Superior temporal gyrus (tissue), 1 donor: ENCODE measurements around the gene PEX3.
"Not testable (repeated sequence)": the region's sequence is repeated elsewhere in the genome, so short reads cannot be mapped to it uniquely, and the experiment has no call there.

ENCODE experiments used
- DNase-seq: peaks from one replicate; pipeline ENCODE4 v3.0.0-alpha.2; 2016; ENCODE audit errors: extremely low spot score

Gene PEX3

GRCh38 chr6:143449082-143449713 lies 1.4 kb upstream of the PEX3 start:
- no peak for DNase-seq

GRCh38 chr6:143449714-143450452 lies 722 bp upstream of the PEX3 start:
- peak; percentile 32 for DNase-seq

GRCh38 chr6:143451531-143451930 lies 926 bp downstream of the PEX3 start:
- no peak for DNase-seq

DNA sequence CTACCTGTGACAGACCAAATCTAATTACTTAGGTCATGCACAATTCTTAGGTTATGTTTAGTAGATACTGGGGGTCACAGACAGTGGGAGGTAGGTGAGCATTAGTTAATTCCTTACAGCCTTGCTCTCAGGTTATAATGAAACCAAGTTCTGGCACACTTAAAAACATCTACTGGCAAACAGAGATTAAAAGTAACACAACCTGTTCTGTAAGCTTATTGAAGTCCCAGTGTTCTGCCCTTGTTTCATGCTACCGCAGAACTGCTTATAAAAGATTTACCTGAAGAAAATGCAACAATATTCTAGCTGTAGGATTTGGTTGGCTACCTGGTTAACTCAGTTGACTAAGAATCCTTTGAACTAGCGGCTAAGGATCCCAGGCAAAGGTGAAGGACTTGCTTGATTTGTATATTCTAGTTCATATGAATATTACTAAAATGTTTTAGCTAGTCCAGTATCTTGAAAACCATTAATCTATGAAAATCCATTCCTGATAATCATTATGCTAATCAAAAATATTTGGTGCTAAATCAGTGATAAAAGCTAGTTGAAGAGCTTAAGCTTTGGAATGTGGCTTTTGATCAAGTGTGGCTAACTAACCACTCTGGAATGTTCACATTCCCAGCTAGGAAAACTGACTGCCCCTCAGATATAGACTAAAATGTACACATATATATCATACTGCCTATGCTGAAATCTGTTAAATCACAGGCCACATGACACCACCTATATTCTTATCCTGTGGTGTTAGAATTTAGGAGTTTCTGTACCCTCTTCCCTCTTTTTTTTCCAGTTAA lies 7.2 kb downstream of the PEX3 start:
- no peak for DNase-seq

- no peak for DNase-seq
These were observed 14.9 kb downstream of the PEX3 start for GRCh38 chr6:143465546-143465945.

DNA sequence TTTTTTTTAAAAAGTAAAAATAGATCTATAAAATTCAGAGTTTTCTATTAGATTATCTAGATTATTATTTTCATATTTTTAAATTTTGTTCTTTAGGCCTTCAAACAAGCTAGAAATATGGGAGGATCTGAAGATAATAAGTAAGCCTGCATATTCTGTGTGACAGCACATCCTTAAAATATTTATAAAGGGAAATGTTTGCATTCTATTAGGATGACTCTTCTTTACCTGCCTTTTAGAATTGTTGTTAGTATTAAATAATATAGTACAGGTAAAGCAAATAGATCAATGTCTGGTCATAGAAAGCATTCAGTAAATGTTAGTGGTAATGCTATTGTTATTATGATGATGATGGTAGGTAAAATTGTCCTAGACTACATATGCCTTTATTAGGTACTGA lies 17.4 kb downstream of the PEX3 start:
- no peak for DNase-seq

DNA sequence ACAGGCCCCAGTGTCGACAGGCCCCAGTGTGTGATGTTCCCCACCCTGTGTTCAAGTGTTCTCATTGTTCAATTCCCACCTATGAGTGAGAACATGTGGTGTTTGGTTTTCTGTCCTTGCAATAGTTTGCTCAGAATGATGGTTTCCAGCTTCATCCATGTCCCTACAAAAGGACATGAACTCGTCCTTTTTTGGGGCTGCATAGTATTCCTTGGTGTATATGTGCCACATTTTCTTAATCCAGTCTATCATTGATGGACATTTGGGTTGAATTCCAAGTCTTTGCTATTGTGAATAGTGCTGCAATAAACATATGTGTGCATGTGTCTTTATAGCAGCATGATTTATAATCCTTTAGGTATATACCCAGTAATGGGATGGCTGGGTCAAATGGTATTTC lies 18.2 kb downstream of the PEX3 start:
- not testable (repeated sequence) for DNase-seq

- no peak for DNase-seq
These were observed 21.2 kb downstream of the PEX3 start for GRCh38 chr6:143471822-143472221.

DNA sequence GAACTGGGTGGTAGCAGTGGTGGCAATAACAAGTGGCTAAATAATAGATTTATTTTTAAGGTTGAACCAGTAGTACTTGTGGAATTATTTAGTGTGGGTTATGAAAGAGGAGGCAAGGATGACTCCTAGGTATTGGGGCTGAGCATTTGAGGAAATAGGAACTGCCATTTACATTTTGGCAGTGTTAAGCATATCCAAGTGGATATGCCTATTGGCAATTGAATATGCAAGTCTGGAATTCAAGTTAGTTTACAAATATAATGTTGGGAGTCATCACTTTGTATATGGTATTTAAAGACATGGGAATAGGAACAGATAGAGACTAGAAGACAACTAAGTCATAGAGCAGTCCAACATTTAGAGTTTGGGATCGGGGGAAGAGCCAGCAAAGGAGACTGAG lies 25.9 kb downstream of the PEX3 start:
- no peak for DNase-seq

GRCh38 chr6:143478479-143479062 lies 28.0 kb downstream of the PEX3 start:
- DNase-seq = no peak

DNA sequence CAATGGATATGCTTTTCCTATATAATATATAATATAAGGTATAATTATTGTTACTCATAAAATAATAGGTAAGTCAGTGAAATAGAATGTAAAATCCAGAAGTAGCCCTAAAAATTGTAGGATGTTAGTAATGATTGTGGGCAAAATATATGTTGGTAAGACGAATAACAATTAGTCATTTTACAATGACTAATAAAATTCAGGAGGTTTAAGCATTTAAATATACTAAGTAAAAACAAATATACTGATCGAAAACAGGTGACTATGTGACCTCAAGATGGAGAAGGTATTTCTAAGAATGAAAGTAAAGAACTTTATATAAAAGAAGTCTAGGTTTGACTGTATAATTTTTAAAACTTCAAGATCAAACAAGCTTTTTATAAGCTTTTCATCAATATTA lies 32.0 kb downstream of the PEX3 start:
- no peak for DNase-seq

- no peak for DNase-seq
These were observed 35.4 kb downstream of the PEX3 start for GRCh38 chr6:143485967-143486366.

DNA sequence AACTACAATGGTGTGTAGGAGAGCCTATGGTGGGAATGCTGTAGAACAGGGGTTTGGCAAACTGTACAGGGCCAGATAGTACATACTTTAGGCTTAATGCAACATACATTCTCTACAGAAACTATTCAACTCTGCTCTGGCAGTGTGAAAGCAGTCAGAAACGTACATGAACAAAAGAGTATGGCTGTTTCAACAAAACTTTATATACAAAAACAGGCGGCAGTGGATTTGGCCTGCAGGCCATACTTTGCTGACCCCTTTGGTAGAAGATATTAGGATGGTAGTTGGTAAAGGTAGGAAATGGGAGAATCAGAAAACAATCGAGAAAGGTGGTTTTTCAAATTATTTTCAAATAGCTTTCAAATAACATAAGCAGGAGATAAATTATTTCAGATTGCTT lies 36.1 kb downstream of the PEX3 start:
- DNase-seq = no peak

GRCh38 chr6:143490244-143490643 lies 39.6 kb downstream of the PEX3 start:
- no peak for DNase-seq

GRCh38 chr6:143490775-143491174 lies 40.2 kb downstream of the PEX3 start:
- DNase-seq = no peak

GRCh38 chr6:143496974-143497373 lies 46.4 kb downstream of the PEX3 start:
- DNase-seq = no peak

DNA sequence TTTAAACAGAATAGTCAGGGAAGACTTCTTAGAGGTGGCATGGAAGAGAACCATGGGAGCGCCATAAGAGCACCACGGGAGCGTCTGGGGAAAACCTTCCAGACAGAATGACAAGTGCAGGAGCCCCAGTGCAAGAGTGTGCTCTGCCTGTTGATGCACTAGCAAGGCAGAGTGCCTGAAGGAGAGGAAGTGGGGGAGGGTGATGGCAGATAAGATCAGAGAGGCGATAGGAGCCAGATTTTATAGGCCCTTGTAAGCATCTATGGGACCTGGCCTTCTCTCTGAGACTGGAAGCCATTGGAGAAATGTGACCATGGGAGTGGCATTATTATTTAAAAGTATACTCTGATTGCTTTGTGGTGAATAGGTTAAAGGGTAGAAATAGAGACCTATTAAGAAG lies 47.8 kb downstream of the PEX3 start:
- DNase-seq = no peak

GRCh38 chr6:143501851-143502250 lies 51.2 kb downstream of the PEX3 start:
- DNase-seq = no peak

DNA sequence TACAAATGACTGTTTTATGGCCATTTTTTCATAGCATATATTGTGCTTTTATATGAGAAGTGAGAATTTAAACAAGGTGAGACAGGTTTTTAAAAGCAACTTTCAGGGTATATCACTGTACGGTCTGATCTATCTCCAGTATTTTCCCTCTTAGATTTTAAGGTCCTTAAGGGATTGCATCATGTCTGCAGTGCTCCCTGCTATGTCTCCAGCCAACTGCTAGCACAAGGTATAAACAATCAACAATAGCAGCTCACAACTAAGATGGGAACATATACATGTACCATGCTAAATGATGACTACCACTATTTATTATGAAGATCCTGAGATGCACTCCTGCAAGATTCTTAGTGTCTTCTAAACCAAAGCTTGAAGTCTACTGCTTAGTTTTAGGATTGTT lies 53.8 kb downstream of the PEX3 start:
- no peak for DNase-seq

DNA sequence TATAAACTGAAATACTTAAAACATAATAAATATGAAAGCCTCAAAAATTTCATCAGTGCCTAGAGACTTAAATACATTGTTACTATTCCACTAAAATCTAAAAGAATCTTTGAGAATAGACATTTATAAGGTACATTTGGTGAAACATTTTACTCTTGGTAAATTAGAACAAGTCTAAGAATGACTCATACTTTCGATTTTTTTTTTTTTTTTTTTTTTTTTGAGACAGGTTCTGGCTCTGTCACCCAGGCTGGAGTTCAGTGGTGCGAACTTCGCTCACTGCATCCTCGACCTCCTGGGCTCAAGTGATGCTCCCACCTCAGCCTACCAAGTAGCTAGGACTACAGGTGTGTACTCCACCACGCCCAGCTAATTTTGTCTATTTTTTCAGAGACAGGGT lies 54.5 kb downstream of the PEX3 start:
- no peak for DNase-seq

GRCh38 chr6:143505537-143505936 lies 54.9 kb downstream of the PEX3 start:
- DNase-seq = no peak

DNA sequence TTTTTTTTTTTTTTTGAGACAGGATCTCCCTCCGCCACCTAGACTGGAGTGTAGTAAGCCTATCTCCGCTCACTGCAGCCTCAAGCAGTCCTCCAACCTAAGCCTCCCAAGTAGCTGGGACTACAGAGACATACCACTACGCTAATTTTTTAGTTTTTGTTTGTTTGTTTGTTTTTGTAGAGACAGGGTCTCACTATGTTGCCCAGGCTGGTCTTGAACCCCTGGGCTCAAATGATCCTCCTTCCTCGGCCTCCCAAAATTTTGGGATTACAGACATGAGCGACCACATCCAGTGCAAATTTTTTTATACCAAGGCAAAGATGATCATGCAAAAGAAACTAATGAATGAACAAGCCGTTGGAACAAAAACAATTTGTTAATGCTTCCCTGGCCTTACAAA lies 55.6 kb downstream of the PEX3 start:
- DNase-seq = no peak

DNA sequence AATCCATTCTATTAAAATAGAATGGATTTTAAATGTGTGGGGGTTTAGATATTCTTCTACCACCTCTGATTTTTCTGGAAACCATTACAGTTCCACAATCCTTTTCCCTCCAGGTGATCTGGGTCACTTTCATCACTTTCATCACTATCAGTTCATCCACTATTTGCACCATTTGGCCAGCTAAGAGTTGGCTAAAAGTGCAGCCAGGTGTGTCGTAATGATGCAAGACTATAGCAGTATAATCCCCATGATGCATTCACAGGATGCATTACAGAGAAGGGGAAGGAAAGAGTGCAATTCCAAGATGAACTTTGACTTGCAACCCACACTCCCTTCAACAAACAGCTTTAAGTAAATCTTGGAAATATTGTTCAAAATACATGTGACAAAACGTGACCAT lies 56.0 kb downstream of the PEX3 start:
- DNase-seq = no peak
